A172 (cell line): ENCODE results near the gene CIB1. TPM values are rescaled to one million over a fixed set of nuclear protein-coding genes. Genes with fewer than 3 reads are reported as not detected.
"Not testable (repeated sequence)": the region's sequence is repeated elsewhere in the genome, so short reads cannot be mapped to it uniquely, and the experiment has no call there.

Experiments used
- DNase-seq: peaks from one replicate; pipeline ENCODE4 v3.0.0-alpha.2; 2015; ENCODE audit warnings: low spot score
- total RNA-seq: library from RNA; depleted of rRNA; stranded (reverse); fragments of >200 nt; shearing (Covaris generic); gene quantifications from 2 replicates; pipeline ENCODE4 v1.2.3, GENCODE V29; 2014; rRNA removed

The CIB1 gene
- total RNA-seq, 1 experiment from 2014 or later, result 35.1 TPM

GRCh38 chr15:90194655-90195054 is 39.1 kb downstream of the CIB1 start:
- DNase-seq, result no peak

- no peak for DNase-seq
Observed at GRCh38 chr15:90192961-90193786, 40.6 kb downstream of the CIB1 start.

GRCh38 chr15:90191794-90192509 is 41.8 kb downstream of the CIB1 start:
- DNase-seq, result peak; percentile 41

- no peak for DNase-seq
Observed at GRCh38 chr15:90191344-90191687, 42.4 kb downstream of the CIB1 start.

GRCh38 chr15:90190606-90191343 is 43.0 kb downstream of the CIB1 start:
- no peak for DNase-seq

GRCh38 chr15:90189781-90190467 is 43.8 kb downstream of the CIB1 start:
- no peak for DNase-seq

DNA sequence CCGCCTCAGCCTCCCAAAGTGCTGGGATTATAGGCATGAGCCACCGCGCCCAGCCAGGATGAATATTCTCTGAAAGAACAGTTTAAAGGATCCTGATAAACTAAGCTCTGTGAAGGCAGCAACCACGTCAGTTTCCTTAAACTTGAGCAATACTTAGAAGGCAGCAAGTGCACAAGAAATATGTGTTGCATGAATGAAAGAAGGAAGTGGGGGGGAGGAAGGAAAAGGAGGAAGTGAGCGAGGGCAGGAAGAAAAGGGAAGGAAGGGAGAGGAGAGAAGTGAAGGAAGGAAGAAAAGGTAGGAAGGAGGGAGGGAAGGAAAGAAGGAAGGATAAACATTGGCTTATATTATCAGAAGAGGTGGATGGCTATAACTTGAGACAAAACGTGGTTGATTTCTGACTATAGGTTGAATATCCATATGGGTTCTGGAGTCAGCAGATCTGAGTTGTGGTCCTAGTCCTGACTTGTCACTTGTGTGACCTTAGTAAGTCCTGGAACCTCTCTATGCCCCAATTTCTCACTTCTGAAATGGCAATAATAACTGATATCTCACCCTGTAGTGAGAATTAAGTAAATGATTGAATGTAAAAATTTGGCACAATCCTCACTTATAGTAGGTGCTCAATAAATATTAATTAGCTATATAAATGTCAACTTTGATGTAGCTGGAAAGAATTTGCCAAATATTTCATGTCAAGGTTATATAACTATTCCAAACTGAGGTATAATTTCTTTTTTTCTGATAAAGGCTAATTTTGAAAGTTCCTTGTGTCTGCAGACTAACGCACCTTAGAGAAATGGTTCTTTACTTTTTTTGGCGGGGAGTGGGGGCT is 44.6 kb downstream of the CIB1 start:
- DNase-seq, result no peak

DNA sequence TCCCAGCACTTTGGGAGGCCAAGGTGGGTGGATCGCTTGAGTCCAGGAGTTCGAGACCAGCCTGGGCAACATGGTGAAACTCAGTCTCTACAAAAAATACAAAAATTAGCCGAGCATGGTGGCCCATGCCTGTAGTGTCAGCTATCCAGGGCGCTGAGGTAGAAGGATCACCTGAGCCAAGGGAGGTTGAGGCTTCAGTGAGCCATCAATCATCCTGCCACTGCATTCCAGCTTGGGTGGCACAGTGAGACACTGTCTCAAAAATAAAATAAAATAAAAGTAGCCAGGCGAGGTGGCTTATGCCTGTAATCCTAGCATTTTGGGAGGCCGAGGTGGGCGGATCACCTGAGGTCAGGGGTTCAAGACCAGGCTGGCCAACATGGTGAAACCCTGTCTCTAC is 45.7 kb downstream of the CIB1 start:
- DNase-seq, result not testable (repeated sequence)

DNA sequence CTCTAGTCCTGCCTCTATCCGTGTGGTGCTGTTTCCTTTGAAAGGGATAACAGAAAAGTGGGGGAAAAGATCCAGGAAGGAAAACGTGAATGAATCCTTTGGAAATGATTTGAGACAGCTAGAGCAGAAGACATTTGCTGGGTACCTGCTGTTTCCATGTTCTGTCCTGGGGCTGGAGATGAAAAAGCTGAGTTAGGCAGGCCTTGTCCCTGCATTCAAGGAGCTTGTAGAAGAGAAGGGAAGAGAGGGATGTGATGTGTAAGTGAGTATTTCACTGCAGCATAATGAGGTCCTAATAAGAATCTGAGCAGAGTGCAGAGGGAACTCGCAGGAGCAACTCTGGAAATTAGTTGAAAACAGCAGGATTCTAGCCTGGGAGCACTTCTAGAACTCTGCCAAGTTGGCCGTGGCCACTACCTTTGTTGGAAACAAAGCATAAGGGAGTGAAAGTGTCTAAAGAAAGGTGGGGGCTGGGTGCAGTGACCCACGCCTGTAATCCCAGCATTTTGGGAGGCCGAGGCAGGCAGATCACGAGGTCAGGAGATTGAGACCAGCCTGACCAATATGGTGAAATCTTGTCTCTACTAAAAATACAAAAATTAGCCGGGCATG is 46.4 kb downstream of the CIB1 start:
- no peak for DNase-seq

GRCh38 chr15:90184786-90185704 is 48.7 kb downstream of the CIB1 start:
- DNase-seq, result peak; percentile 51

- DNase-seq, result peak; percentile 85
Observed at GRCh38 chr15:90184119-90184785, 49.5 kb downstream of the CIB1 start.

DNA sequence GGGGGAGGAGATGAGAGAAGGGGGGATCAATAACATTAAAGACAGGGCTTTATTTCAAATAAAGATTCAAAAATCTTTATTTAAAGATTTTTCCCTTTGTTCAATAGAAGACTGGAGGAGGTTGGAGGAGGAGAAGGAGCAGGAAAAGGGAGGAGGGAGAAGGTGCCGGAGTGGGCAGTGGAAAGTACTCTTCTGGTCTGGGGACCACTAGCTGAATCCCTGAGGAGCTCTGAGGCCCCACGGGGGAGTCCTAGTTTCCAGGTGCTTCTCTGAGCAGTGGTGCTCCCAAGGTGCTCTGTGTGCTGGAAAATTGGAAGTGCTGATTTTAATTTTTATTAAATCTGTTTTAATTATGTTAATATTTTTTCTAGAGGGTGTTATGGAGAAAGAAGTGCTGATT is 52.0 kb downstream of the CIB1 start:
- no peak for DNase-seq

Other genes with a start within 250 kb of the CIB1 start
- gene ZNF710, start 232.6 kb downstream of the CIB1 start, total RNA-seq, result 6.2 and 6.6 TPM in 2 replicates
- 43.7 and 61.6 TPM in 2 replicates for gene IDH2, start 131.5 kb downstream of the CIB1 start, total RNA-seq
- 17.1 and 33.8 TPM in 2 replicates for gene SEMA4B, start 32.6 kb downstream of the CIB1 start, total RNA-seq
- 4.8 and 5.7 TPM in 2 replicates for gene GDPGP1, start 268 bp upstream of the CIB1 start, total RNA-seq
- not detected in 2 replicates for gene TTLL13, start 15.6 kb upstream of the CIB1 start, total RNA-seq
- gene NGRN, start 31.7 kb upstream of the CIB1 start, total RNA-seq, result 82.9 and 90.4 TPM in 2 replicates
- 1.8 and 8.3 TPM in 2 replicates for gene ZNF774, start 118.3 kb upstream of the CIB1 start, total RNA-seq
- 211 and 213 TPM in 2 replicates for gene IQGAP1, start 154.3 kb upstream of the CIB1 start, total RNA-seq